Measurements from ENCODE around the gene ZNF664. TPM values are rescaled to one million over a fixed set of nuclear protein-coding genes. Genes with fewer than 3 reads are reported as not detected.

ZNF664 gene
- total RNA-seq, 1 donor from 2014 or later, result 97.5 TPM

GRCh38 chr12:123948401-123948795 is 24.6 kb upstream of the ZNF664 start:
- Histone ChIP-seq H3K4me3 (ENCODE audit: low read depth, low read length) (no peak overlapping the region), H3K36me3 (ENCODE audit: control insufficient read depth, insufficient read depth, low read length) (no peaks in the 10 kb centered on the region), H3K27me3 (ENCODE audit: control insufficient read depth, insufficient read depth, low read length) (no peaks in the 10 kb centered on the region)
- TF ChIP-seq, protein P1, sequence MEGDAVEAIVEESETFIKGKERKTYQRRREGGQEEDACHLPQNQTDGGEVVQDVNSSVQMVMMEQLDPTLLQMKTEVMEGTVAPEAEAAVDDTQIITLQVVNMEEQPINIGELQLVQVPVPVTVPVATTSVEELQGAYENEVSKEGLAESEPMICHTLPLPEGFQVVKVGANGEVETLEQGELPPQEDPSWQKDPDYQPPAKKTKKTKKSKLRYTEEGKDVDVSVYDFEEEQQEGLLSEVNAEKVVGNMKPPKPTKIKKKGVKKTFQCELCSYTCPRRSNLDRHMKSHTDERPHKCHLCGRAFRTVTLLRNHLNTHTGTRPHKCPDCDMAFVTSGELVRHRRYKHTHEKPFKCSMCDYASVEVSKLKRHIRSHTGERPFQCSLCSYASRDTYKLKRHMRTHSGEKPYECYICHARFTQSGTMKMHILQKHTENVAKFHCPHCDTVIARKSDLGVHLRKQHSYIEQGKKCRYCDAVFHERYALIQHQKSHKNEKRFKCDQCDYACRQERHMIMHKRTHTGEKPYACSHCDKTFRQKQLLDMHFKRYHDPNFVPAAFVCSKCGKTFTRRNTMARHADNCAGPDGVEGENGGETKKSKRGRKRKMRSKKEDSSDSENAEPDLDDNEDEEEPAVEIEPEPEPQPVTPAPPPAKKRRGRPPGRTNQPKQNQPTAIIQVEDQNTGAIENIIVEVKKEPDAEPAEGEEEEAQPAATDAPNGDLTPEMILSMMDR (IDR thresholded peaks at IDR 0.05; ENCODE audit: insufficient read depth, low read length, poor library complexity, severe bottlenecking), result no peak
- DNase-seq (ENCODE audit: low read depth), result no peak

GRCh38 chr12:123948796-123949769 is 23.9 kb upstream of the ZNF664 start:
- DNase-seq (ENCODE audit: low read depth), result no peak
- Histone ChIP-seq H3K36me3 (ENCODE audit: control insufficient read depth, insufficient read depth, low read length) (no peaks in the 10 kb centered on the region), H3K27me3 (ENCODE audit: control insufficient read depth, insufficient read depth, low read length) (no peaks in the 10 kb centered on the region), H3K4me3 (ENCODE audit: low read depth, low read length) (no peak overlapping the region)
- TF ChIP-seq, protein P1 (IDR thresholded peaks at IDR 0.05; ENCODE audit: insufficient read depth, low read length, poor library complexity, severe bottlenecking), result no peak

DNA sequence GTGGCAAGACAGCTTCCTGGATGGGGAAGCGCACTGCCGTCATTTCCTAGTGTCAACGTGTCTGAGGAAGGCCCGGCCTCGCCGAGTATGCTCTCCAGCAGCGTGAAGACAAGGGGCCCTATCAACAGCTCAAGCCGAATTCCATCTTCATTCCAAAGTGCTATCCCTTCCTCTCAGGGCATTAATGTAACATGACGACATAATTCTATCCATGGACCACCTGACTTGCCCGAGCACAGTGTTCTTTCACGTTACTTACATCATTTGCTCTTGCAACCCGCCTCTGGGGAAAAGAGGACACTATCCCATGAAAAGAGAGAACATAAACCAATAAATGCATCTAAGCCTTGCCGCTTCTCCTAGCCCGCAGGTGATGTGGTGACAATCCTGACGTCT is 23.2 kb upstream of the ZNF664 start:
- DNase-seq (ENCODE audit: low read depth), result no peak
- TF ChIP-seq, protein P1 (IDR thresholded peaks at IDR 0.05; ENCODE audit: insufficient read depth, low read length, poor library complexity, severe bottlenecking), result no peak

GRCh38 chr12:123950476-123951349 is 22.3 kb upstream of the ZNF664 start:
- Histone ChIP-seq H3K4me3 (ENCODE audit: low read depth, low read length) (no peak overlapping the region), H3K27me3 (ENCODE audit: control insufficient read depth, insufficient read depth, low read length) (no peaks in the 10 kb centered on the region), H3K36me3 (ENCODE audit: control insufficient read depth, insufficient read depth, low read length) (no peaks in the 10 kb centered on the region)
- TF ChIP-seq, protein P1 (IDR thresholded peaks at IDR 0.05; ENCODE audit: insufficient read depth, low read length, poor library complexity, severe bottlenecking), result no peak
- no peak for DNase-seq (ENCODE audit: low read depth)

More for the DNA sequence above, 23.2 kb upstream of the ZNF664 start:
- no peaks in the 10 kb centered on the region for H3K27me3 ChIP-seq (ENCODE audit: control insufficient read depth, insufficient read depth, low read length)
- H3K4me3 ChIP-seq (ENCODE audit: low read depth, low read length), result no peak overlapping the region
- H3K36me3 ChIP-seq (ENCODE audit: control insufficient read depth, insufficient read depth, low read length), result no peaks in the 10 kb centered on the region

DNA sequence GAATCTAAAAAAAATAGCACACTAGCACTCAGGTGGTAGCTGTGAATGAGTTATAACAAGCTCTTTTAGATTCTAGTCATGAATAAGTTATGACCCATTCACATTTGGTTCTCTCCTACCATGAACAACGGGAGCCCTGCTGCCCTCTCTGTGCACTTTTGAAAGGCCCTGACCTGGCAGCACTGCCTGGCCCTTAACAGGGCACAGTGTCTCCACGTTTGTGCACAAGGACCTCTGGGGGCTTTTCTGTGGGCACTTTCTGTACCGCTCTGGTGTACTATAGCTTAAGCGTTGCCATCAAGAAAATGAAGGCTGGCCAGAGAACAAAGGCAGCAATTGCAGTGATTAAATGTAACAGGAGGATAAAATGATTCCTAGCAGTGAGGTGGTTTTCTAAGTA is 21.5 kb upstream of the ZNF664 start:
- H3K36me3 ChIP-seq (ENCODE audit: control insufficient read depth, insufficient read depth, low read length), result no peaks in the 10 kb centered on the region
- TF ChIP-seq, protein P1 (IDR thresholded peaks at IDR 0.05; ENCODE audit: insufficient read depth, low read length, poor library complexity, severe bottlenecking), result no peak
- H3K27me3 ChIP-seq (ENCODE audit: control insufficient read depth, insufficient read depth, low read length), result no peaks in the 10 kb centered on the region
- no peak overlapping the region for H3K4me3 ChIP-seq (ENCODE audit: low read depth, low read length)
- no peak for DNase-seq (ENCODE audit: low read depth)
